Effector memory CD8-positive, alpha-beta T cell (primary cell): ENCODE measurements around the gene MAD1L1.

Experiments
- ATAC-seq: fragments of 150-1000 bp; cut with Tn5 transposase; replicated peaks from 2 replicates; pipeline ENCODE4 v1.10.0; 2021; ENCODE audit warnings: mild to moderate bottlenecking, moderate library complexity
- DNase-seq, 3 experiments: peaks; one replicate each; pipeline ENCODE4 v3.0.0; 2021
- H3K27ac Mint-ChIP-seq, 2 donors: one replicate each; pipeline ENCODE4 v1.8.0; 2022; ENCODE audit warnings: mild to moderate bottlenecking in 2 of 2, mixed read lengths in 2 of 2, moderate library complexity in 2 of 2
- H3K27me3 Mint-ChIP-seq, 2 donors: one replicate each; pipeline ENCODE4 v1.8.0; 2022; ENCODE audit warnings: mixed read lengths in 2 of 2
- H3K36me3 Mint-ChIP-seq: one replicate; pipeline ENCODE4 v1.8.0; 2022; ENCODE audit warnings: mild to moderate bottlenecking, moderate library complexity, mixed read lengths; ENCODE audit not compliant: insufficient read depth
- H3K4me1 Mint-ChIP-seq, 2 donors: one replicate each; pipeline ENCODE4 v1.8.0; 2022; ENCODE audit warnings: low read depth in 2 of 2, mixed read lengths in 2 of 2
- H3K4me3 Mint-ChIP-seq, 2 donors: one replicate each; pipeline ENCODE4 v1.8.0; 2022; ENCODE audit warnings: mild to moderate bottlenecking in 2 of 2, mixed read lengths in 2 of 2, moderate library complexity in 2 of 2
- H3K9me3 Mint-ChIP-seq, 2 donors: one replicate each; pipeline ENCODE4 v1.8.0; 2022; ENCODE audit warnings: mixed read lengths in 2 of 2

Gene MAD1L1

GRCh38 chr7:2151237-2151636 lies 81.5 kb downstream of the MAD1L1 start:
- no peak overlapping the region for H3K27ac Mint-ChIP-seq
- H3K27me3 Mint-ChIP-seq: no peaks in the 10 kb centered on the region
- peaks cover 4% of the 10 kb centered on the region for H3K36me3 Mint-ChIP-seq
- H3K4me3 Mint-ChIP-seq: no peak overlapping the region
- no peaks in the 10 kb centered on the region for H3K9me3 Mint-ChIP-seq
- no peak for DNase-seq
- peaks cover 2 to 5% of the 10 kb centered on the region in 2 donors for H3K4me1 Mint-ChIP-seq
- ATAC-seq: no peak

DNA sequence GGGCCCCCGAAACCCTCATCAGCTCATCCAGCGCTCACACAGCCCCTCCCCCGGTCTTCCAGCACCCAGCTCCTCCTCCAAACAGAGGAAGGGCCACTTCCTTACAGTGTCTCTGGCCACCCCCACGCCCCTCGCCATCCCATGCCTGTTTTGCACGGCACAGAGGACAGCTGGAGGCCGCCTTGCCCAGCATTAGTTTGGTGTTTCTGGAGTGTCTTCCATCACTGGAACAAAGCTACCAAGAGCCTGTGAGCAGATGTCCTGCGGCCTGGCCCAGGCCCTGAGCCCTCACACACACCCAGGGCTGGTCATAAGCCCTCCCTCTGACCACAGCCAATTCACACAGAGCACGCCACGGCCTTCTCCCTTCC lies 82.3 kb downstream of the MAD1L1 start:
- Mint-ChIP-seq H3K36me3 (peaks cover 4% of the 10 kb centered on the region), H3K27ac (peak overlapping the region in 1 of 2 donors; percentile 16), H3K4me1 (peaks cover 2 to 5% of the 10 kb centered on the region in 2 donors), H3K9me3 (no peaks in the 10 kb centered on the region), H3K27me3 (no peaks in the 10 kb centered on the region), H3K4me3 (no peak overlapping the region)
- ATAC-seq: no peak
- no peak for DNase-seq

- Mint-ChIP-seq H3K36me3 (peaks cover 4% of the 10 kb centered on the region), H3K4me1 (peaks cover 2 to 5% of the 10 kb centered on the region in 2 donors), H3K9me3 (no peaks in the 10 kb centered on the region), H3K27me3 (no peaks in the 10 kb centered on the region), H3K4me3 (no peak overlapping the region), H3K27ac (peak overlapping the region in 1 of 2 donors; percentile 16)
- ATAC-seq (no peak), DNase-seq (no peak)
Measured at GRCh38 chr7:2149672-2150444, 82.9 kb downstream of the MAD1L1 start.

DNA sequence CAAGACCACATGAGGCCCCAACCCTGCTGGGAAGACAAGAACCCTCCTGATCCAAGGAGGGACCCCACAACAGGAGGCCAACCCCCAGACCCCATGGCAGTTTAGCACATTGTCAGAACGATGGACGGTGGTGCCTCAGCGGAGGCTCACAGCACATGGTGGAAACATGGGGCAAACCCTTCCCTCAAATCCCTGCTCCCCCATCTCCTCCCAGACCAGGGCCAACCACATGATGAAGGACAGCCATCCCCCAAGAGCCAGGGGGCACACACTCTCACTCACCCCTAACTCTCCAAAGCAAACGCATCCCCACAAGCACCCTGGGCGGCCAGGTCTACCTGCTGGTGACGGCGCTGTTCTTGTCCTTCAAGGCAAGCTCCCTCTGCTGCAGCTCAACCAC lies 83.9 kb downstream of the MAD1L1 start:
- peaks cover 7% of the 10 kb centered on the region for H3K36me3 Mint-ChIP-seq
- H3K4me1 Mint-ChIP-seq: peaks cover 0 to 5% of the 10 kb centered on the region in 2 donors
- H3K27ac Mint-ChIP-seq: peak overlapping the region in 1 of 2 donors; percentile 44

GRCh38 chr7:2148189-2148588 lies 84.6 kb downstream of the MAD1L1 start:
- Mint-ChIP-seq H3K4me3 (no peak overlapping the region), H3K36me3 (peaks cover 5% of the 10 kb centered on the region), H3K4me1 (peaks cover 0 to 8% of the 10 kb centered on the region in 2 donors), H3K27ac (peak overlapping the region in 1 of 2 donors; percentile 44), H3K27me3 (no peaks in the 10 kb centered on the region), H3K9me3 (no peaks in the 10 kb centered on the region)
- DNase-seq (no peak), ATAC-seq (no peak)

More for the DNA sequence above, 83.9 kb downstream of the MAD1L1 start:
- ATAC-seq (no peak), DNase-seq (no peak)
- H3K4me3 Mint-ChIP-seq: no peak overlapping the region
- no peaks in the 10 kb centered on the region for H3K27me3 Mint-ChIP-seq
- H3K9me3 Mint-ChIP-seq: no peaks in the 10 kb centered on the region

DNA sequence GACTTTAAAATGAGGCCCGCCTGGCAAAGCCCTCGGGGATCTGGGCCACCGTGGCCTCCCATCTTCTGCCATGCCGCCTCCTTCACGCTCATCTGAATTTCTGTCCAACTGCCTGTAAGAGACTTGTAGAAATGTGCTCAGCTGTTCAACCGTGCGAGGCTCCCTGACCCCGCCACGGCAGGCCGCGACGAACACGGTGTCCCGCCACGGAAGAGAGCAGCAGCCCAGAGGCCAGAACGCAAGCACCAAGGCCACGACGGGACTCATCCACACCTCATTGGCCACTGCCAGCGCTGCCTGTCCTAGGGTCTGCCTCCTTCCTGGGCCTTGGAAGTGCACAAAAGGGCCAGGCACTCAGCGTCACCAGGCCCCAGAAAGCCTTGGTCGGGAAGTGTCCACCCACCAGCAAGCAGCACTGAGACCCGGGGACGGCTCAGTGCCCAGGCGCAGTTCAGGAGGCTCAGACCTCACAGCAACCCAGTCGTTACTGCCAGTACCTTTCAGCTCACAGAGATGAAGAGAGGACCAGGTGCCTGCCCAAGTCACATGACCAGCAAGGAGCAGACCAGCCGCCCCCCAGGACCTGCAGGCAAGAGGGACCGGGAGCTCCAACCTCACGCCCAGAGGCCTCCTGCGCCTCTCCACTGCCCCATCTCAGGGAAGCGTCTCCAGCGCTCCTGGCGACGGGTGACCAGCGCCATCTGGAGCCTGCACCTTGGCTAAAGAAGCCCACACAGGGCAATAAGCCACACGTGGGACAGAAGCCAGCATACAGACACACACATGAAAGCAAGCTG lies 85.9 kb downstream of the MAD1L1 start:
- Mint-ChIP-seq H3K27me3 (no peaks in the 10 kb centered on the region), H3K36me3 (peaks cover 5% of the 10 kb centered on the region), H3K27ac (peak overlapping the region in 1 of 2 donors; percentile 51), H3K9me3 (no peaks in the 10 kb centered on the region), H3K4me3 (no peak overlapping the region), H3K4me1 (peaks cover 0 to 8% of the 10 kb centered on the region in 2 donors)
- DNase-seq (no peak), ATAC-seq (no peak)

DNA sequence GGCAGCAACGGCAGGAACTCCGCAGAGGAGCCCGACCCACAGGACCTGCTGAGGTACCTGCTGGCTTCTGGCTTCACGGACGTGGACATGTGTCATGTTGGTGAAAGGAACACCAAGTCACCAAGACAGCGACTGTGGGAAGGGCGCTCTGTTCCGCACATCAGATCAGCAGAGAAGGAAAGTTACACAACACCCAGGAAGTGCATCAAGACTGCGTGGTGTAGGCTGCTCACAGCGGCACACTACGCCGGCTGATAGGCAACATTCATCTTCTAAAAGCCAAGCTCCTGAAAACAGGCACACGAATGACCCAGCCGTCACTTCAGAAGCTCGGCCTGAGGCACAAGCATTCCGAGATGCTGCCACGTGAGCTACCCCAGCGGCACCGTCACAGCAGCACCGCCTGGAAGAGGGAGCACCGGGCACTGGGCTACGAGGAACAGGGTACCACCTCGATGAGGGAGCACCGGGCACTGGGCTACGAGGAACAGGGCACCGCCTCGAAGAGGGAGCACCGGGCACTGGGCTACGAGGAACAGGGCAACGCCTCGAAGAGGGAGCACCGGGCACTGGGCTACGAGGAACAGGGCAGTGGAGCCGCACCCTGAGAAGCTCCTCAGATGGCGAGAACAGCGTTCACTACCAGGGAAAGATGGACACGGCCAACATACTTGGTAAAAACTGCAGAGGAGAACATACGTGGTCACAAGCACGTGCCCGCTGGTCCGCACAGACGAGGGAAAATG lies 86.7 kb downstream of the MAD1L1 start:
- Mint-ChIP-seq H3K9me3 (no peaks in the 10 kb centered on the region), H3K36me3 (peaks cover 5% of the 10 kb centered on the region), H3K4me3 (no peak overlapping the region), H3K27me3 (no peaks in the 10 kb centered on the region), H3K4me1 (peaks cover 0 to 8% of the 10 kb centered on the region in 2 donors), H3K27ac (no peak overlapping the region)
- ATAC-seq (no peak), DNase-seq (no peak)

GRCh38 chr7:2144926-2145325 lies 87.8 kb downstream of the MAD1L1 start:
- no peaks in the 10 kb centered on the region for H3K9me3 Mint-ChIP-seq
- H3K27ac Mint-ChIP-seq: no peak overlapping the region
- H3K27me3 Mint-ChIP-seq: no peaks in the 10 kb centered on the region
- DNase-seq (no peak), ATAC-seq (no peak)
- H3K4me3 Mint-ChIP-seq: no peak overlapping the region
- H3K36me3 Mint-ChIP-seq: peaks cover 5% of the 10 kb centered on the region
- peaks cover 0 to 8% of the 10 kb centered on the region in 2 donors for H3K4me1 Mint-ChIP-seq

- ATAC-seq (no peak), DNase-seq (no peak)
- Mint-ChIP-seq H3K36me3 (peaks cover 8% of the 10 kb centered on the region), H3K27ac (no peak overlapping the region), H3K4me1 (peaks cover 0 to 8% of the 10 kb centered on the region in 2 donors), H3K4me3 (no peak overlapping the region), H3K27me3 (no peaks in the 10 kb centered on the region), H3K9me3 (no peaks in the 10 kb centered on the region)
Measured at GRCh38 chr7:2143981-2144595, 88.7 kb downstream of the MAD1L1 start.

- no peak for DNase-seq
- H3K36me3 Mint-ChIP-seq: peaks cover 10% of the 10 kb centered on the region
- H3K27ac Mint-ChIP-seq: no peak overlapping the region
- H3K4me1 Mint-ChIP-seq: peaks cover 0 to 10% of the 10 kb centered on the region in 2 donors
- no peaks in the 10 kb centered on the region for H3K9me3 Mint-ChIP-seq
- no peak overlapping the region for H3K4me3 Mint-ChIP-seq
- no peaks in the 10 kb centered on the region for H3K27me3 Mint-ChIP-seq
- no peak for ATAC-seq
Measured at GRCh38 chr7:2143450-2143849, 89.3 kb downstream of the MAD1L1 start.

- Mint-ChIP-seq H3K27ac (peak overlapping the region in 1 of 2 donors; percentile 86), H3K36me3 (peaks cover 14% of the 10 kb centered on the region), H3K9me3 (no peaks in the 10 kb centered on the region), H3K27me3 (no peaks in the 10 kb centered on the region), H3K4me3 (no peak overlapping the region), H3K4me1 (peaks cover 2 to 19% of the 10 kb centered on the region in 2 donors)
- DNase-seq (no peak), ATAC-seq (no peak)
Measured at GRCh38 chr7:2142386-2142785, 90.4 kb downstream of the MAD1L1 start.

GRCh38 chr7:2141651-2142050 lies 91.1 kb downstream of the MAD1L1 start:
- H3K9me3 Mint-ChIP-seq: no peaks in the 10 kb centered on the region
- no peak overlapping the region for H3K4me3 Mint-ChIP-seq
- no peak for DNase-seq
- no peaks in the 10 kb centered on the region for H3K27me3 Mint-ChIP-seq
- no peak for ATAC-seq
- peaks cover 2 to 19% of the 10 kb centered on the region in 2 donors for H3K4me1 Mint-ChIP-seq
- peaks cover 14% of the 10 kb centered on the region for H3K36me3 Mint-ChIP-seq
- H3K27ac Mint-ChIP-seq: no peak overlapping the region

GRCh38 chr7:2141021-2141410 lies 91.7 kb downstream of the MAD1L1 start:
- H3K9me3 Mint-ChIP-seq: no peaks in the 10 kb centered on the region
- DNase-seq: no peak
- peaks cover 14% of the 10 kb centered on the region for H3K36me3 Mint-ChIP-seq
- H3K27me3 Mint-ChIP-seq: no peaks in the 10 kb centered on the region
- H3K27ac Mint-ChIP-seq: no peak overlapping the region
- H3K4me1 Mint-ChIP-seq: peaks cover 2 to 19% of the 10 kb centered on the region in 2 donors
- ATAC-seq: no peak
- H3K4me3 Mint-ChIP-seq: no peak overlapping the region
